ENCODE results near the gene PPDPF. TPM values are rescaled to one million over a fixed set of nuclear protein-coding genes. Genes with fewer than 3 reads are reported as not detected.

The PPDPF gene
- total RNA-seq, 2 donors from 2014 or later: 602 to 609 TPM

- intact Hi-C loops (cut with DNase I): no loop called here
- Histone ChIP-seq H3K9me3 (no peaks in the 10 kb centered on the region), H3K36me3 (no peaks in the 10 kb centered on the region), H3K27me3 (replicated peaks; ENCODE audit: insufficient read depth) (peaks cover 11% of the 10 kb centered on the region), H3K4me1 (replicated peaks) (no peaks in the 10 kb centered on the region), H3K27ac (no peak overlapping the region), H3K4me3 (no peak overlapping the region)
- WGBS: 90% methylated on average over 4 of the region's 4 CpGs
- TF ChIP-seq CTCF (IDR thresholded peaks at IDR 0.05) (no peak), POLR2A (IDR thresholded peaks at IDR 0.05) (no peak), POLR2AphosphoS5 (IDR thresholded peaks at IDR 0.05) (no peak)
- no peak for DNase-seq (ENCODE audit: low spot score)
These were observed 29.5 kb upstream of the PPDPF start for GRCh38 chr20:63491078-63491477.

- Histone ChIP-seq H3K36me3 (no peaks in the 10 kb centered on the region), H3K27ac (no peak overlapping the region), H3K27me3 (replicated peaks; ENCODE audit: insufficient read depth) (peaks cover 11% of the 10 kb centered on the region), H3K4me3 (no peak overlapping the region), H3K9me3 (no peaks in the 10 kb centered on the region), H3K4me1 (replicated peaks) (no peaks in the 10 kb centered on the region)
- 55% methylated on average over 4 of the region's 4 CpGs for WGBS
- DNase-seq (ENCODE audit: low spot score): no peak
- intact Hi-C loops (cut with DNase I): no loop called here
- TF ChIP-seq POLR2AphosphoS5 (IDR thresholded peaks at IDR 0.05): no peak
- TF ChIP-seq CTCF (IDR thresholded peaks at IDR 0.05): no peak
- no peak for TF ChIP-seq POLR2A (IDR thresholded peaks at IDR 0.05)
These were observed 28.8 kb upstream of the PPDPF start for GRCh38 chr20:63491635-63492230.

- no peaks in the 10 kb centered on the region for H3K9me3 ChIP-seq
- no peak overlapping the region for H3K27ac ChIP-seq
- no peaks in the 10 kb centered on the region for H3K36me3 ChIP-seq
- no peak for DNase-seq (ENCODE audit: low spot score)
- TF ChIP-seq POLR2A (IDR thresholded peaks at IDR 0.05): no peak
- H3K4me1 ChIP-seq (replicated peaks): no peaks in the 10 kb centered on the region
- 96% methylated on average over 2 of the region's 2 CpGs for WGBS
- peaks cover 8% of the 10 kb centered on the region for H3K27me3 ChIP-seq (replicated peaks; ENCODE audit: insufficient read depth)
- no peak overlapping the region for H3K4me3 ChIP-seq
- intact Hi-C loops (cut with DNase I): no loop called here
These were observed 28.0 kb upstream of the PPDPF start for GRCh38 chr20:63492518-63492917.

- TF ChIP-seq POLR2AphosphoS5 (IDR thresholded peaks at IDR 0.05) (no peak), CTCF (IDR thresholded peaks at IDR 0.05) (no peak), POLR2A (IDR thresholded peaks at IDR 0.05) (no peak)
- Histone ChIP-seq H3K27ac (no peak overlapping the region), H3K36me3 (no peaks in the 10 kb centered on the region), H3K4me1 (replicated peaks) (no peaks in the 10 kb centered on the region), H3K27me3 (replicated peaks; ENCODE audit: insufficient read depth) (peaks cover 4% of the 10 kb centered on the region), H3K4me3 (no peak overlapping the region), H3K9me3 (no peaks in the 10 kb centered on the region)
- intact Hi-C loops (cut with DNase I): no loop called here
- WGBS: 96% methylated on average over 14 of the region's 14 CpGs
- DNase-seq (ENCODE audit: low spot score): no peak
These were observed 27.6 kb upstream of the PPDPF start for GRCh38 chr20:63492982-63493381.

GRCh38 chr20:63493563-63494020, 27.0 kb upstream of the PPDPF start:
- Histone ChIP-seq H3K27ac (no peak overlapping the region), H3K36me3 (no peaks in the 10 kb centered on the region), H3K9me3 (no peaks in the 10 kb centered on the region), H3K4me3 (no peak overlapping the region), H3K4me1 (replicated peaks) (no peaks in the 10 kb centered on the region), H3K27me3 (replicated peaks; ENCODE audit: insufficient read depth) (peaks cover 4% of the 10 kb centered on the region)
- TF ChIP-seq POLR2AphosphoS5 (IDR thresholded peaks at IDR 0.05) (no peak), POLR2A (IDR thresholded peaks at IDR 0.05) (no peak), CTCF (IDR thresholded peaks at IDR 0.05) (no peak)
- no peak for DNase-seq (ENCODE audit: low spot score)
- intact Hi-C loops (cut with DNase I): no loop called here
- 66% methylated on average over 13 of the region's 13 CpGs for WGBS

All from prostate gland (tissue), 2 donors.